HG03354 (cell line): ENCODE measurements around the gene ANKHD1.
A peak's percentile ranks its signal among the peaks of the same experiment; 100 is the strongest.

Source experiments
- ATAC-seq: cut with Tn5 transposase; IDR thresholded peaks from one replicate; pipeline ENCODE4 v1.9.1; 2021; ENCODE audit warnings: mild to moderate bottlenecking; ENCODE audit not compliant: unreplicated experiment, poor library complexity, severe bottlenecking

ANKHD1 gene

DNA sequence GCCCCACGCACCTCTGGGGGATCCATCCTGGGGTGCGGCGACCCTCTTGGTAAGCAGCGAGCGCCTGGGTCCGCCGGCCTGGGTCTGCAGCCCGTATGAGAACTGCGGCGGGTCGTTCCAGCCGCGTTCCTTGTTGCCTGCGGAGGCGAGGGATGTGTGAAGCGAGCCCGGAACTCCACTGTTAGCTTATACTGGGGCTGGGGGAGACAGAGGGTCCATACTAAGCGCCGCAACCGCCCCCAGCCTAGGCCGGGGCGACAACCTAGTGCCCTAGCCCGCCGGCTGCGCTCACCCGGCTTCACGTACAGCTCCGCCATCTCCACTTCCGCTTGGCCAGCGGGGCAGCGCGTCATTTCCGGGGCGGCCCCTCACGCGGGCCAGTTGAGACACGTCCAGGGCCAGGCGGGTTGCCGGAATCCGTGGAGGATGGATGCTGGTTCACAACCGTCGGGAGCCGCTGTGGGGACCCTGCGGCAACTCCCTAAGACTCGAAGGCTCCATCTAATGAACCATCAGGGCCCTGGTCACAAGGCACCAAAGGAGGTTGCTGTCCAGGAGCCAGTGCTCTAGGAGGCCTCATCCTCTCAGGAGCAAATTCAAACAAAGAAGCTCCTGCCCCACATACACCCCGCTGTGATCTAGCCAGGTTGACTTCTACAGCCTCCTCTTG, 155.6 kb downstream of the ANKHD1 start, which contains the start of gene SRA1:
SRA1 (minus strand) TSS at position 338 of the 670 bp plus-strand sequence; CDS start at position 317, 21 bp downstream.
- ATAC-seq: peak; percentile 98

DNA sequence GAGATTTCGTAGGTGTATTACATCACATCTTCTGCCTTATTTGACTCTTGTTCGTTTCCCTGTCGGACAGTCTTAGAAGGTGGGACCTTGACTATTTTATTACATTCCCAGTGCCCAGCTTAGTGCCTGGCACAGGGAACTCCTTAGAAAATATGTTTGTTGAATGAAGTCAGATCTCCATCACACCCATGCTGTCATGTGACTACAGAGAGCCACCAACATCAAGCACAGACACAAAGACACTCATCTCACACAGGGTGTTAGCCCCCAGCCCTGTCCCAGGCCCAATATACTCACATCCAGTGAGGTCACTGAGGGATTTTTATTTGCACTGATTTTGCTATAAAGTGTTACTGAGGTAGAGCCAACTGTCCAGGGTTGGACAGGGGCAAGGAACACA, 156.3 kb downstream of the ANKHD1 start:
- no peak for ATAC-seq

DNA sequence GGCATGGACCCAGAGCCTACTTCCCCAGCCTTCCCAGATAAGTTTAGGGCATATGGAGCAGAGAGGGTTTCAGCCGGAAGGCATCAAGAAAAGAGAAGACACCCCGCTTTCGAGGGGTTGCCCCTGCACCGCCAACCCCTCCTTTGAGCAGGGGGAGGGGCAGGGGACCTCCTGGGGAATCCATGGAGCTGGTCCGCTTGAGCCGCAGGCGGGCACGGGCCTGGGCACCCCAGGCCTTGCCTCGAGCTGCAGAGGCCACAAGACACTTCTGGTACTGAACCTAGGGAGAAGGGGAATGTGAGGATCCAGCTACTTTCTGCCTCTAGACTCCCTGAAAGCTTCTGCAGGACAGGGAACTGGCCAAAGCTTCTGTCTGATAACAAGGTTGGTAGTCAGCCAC, 156.9 kb downstream of the ANKHD1 start:
- no peak for ATAC-seq

DNA sequence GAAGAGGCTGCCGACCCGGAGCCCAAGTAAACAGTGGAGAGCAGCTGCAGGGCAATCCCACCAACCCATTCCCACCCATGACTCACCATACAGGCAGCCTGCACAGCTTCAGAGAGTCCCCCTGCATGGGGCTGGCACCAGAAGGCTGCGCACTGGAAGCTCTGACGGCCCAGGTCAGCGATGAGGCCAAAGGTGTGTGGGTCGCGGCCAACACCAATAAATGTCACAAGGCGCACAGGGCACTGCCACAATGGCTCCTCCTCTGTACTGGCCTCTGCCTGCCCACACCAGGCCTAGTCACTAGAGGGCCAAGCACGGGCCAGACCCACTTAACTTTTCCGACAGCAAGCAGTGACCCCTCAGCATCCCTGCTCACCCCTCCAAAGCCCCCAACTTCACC, 158.6 kb downstream of the ANKHD1 start:
- ATAC-seq: no peak

DNA sequence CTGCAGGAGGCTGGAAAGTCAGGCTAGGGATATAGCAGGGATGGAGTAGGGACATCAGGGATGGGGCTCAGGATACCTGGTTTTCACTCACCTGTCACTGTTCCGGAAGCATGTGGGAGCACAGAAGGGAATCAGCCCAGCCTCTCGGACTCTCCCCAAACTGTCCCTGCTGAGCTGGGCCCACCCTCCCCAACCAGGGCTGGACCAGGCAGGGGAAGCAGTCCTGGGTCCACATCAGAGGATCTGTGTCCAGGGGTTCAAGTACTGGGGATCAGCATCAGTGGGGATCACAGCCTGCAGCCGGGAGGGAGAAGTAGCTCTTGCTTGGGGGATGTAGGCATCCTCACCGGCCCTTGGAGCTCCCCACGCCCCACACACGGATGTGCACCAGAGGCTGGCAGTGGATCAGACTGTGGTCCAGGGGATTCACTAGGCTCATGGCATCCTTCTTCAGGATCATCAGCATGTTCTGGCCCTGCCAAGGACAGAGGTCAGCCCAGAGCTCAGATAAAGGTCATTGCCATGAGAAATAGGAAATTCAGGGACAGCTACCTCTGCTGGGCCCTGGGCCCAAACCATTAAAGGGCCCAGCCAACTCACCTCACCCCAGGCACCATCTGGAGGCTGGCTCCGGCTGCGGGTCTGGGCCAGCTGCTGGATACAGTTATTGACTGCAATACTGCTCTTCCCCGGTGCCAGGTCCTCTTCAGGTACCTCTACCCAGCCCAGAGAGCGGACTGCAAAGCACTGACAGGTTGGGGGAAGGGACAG, 160.3 kb downstream of the ANKHD1 start:
- ATAC-seq: no peak

DNA sequence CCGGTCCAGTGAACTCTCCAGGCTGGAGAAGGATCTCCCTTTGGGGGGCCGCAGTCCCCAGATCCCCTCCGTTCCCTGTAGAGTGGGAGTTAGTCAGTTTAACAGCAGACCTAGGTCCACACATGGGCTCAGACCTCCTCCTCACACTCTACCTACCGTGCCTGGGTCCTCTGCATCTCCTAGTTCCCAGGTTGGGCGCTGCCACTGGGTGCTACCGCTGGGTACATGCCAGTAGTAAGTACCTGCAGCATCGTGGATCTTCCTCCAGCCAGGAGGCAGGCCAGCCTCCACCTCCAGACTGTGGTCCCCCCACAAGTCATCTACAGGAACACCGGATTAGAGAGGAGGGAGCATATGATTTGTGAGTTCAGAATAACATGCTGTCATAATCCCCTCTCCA, 162.0 kb downstream of the ANKHD1 start:
- no peak for ATAC-seq

DNA sequence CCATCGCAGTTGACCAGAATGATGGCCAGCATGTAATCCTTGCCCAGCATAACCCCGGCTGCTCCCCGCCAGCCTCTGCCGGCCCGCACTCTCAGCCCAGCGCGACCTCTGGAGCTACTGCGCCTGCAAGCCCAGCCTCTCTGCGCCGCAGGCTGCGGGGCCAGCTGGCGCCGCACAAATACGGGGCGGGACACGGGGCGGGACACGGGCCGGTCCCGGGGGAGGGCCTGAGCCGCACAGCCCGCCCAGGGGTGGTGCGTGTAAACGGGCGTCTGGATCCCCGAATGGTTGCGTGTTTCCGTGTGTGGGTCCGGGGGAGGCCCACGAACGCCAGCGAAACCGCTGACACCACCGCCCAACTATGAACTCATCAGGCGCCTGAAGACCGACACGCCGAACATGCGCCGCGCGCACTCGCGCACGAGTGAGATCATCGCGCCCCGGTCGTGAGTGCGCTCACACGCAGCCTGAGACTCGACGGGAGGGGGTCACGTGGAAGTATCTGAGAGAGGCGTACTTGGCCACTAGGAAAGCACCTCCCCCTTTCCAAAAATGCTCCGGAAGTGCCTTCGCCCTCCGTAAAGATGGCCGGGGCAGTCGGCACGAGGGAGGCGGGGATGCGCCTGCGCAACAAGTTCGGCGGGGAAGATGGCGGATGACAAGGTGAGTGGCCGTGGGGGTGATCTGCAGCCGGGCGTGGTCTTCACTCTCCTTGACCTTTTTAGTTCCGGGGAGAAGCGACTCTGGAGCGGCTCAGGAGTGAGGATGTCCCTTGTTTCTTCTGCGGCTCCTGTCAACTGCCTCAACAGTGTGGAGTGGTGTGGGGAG, 162.8 kb downstream of the ANKHD1 start, which contains the start of the genes APBB3 and SLC35A4:
APBB3 (minus strand) TSS at position 403 of the 828 bp plus-strand sequence; CDS start at position 50, 353 bp downstream.
SLC35A4 (plus strand) TSS at position 633 of the 828 bp plus-strand sequence. CDS start 2,342 bp downstream, outside the sequence.
- peak; percentile 93 for ATAC-seq

DNA sequence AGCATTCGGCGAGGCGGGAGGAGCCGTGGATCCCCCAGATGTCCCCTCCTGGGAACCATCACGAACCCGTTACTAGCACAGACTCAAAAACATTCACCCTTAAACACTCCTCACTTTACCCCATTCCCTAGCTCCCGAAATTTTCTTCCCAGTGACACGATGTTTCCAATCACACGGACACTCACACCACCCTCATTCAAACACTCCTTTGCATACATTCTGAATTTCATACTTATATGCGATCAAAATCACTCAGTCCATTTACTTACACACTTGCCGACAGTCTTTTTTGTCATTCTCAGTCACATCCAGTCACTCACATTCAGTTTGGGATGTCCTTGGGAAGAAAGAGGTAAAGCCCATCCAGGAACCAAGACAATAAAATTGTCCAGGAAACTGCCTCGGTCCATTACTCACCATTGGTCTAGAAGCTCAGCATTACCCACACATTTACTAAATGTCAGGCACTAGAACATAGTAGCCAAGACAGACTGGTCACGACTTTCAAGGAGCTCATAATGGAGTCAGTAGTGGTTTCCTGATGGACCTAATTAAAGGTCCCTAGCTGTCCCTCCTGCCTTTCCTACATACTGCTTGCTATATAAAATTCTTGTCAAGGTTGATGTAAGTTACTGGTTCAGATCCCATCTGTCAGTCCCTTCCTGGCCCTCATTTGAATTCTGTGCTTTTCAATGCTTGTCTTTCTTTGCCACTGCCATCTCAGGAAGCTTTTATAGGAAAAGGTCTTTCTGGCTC, 163.6 kb downstream of the ANKHD1 start:
- peak; percentile 9 for ATAC-seq

DNA sequence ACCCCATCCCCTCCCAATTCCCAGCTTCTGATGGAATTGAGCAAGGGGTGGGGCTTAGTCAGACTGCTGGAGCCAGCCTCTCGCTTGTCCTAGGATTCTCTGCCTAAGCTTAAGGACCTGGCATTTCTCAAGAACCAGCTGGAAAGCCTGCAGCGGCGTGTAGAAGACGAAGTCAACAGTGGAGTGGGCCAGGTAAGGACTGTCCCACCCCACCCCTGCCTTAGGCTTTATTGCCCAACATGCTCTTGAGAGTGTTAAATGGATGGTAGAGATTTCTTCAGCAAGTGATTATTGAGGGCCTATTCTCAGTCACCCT, 164.1 kb downstream of the ANKHD1 start:
- ATAC-seq: no peak

DNA sequence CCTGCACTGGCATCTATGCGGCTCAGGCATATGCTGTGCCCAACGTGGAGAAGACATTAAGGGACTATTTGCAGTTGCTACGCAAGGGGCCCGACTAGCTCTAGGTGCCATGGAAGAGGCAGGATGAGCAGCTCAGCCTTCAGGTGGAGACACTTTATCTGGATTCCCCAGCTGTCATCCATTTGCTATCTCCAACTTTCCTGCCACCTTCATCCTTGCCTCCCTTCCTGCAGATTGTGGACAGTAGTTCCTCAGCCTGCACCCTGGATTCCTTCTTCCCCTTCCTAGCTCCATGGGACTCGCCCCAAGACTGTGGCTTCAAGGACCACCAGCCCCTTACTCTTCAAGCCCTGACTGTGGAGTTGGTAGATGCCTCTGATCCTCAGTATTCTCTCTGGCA, 165.0 kb downstream of the ANKHD1 start:
- no peak for ATAC-seq

DNA sequence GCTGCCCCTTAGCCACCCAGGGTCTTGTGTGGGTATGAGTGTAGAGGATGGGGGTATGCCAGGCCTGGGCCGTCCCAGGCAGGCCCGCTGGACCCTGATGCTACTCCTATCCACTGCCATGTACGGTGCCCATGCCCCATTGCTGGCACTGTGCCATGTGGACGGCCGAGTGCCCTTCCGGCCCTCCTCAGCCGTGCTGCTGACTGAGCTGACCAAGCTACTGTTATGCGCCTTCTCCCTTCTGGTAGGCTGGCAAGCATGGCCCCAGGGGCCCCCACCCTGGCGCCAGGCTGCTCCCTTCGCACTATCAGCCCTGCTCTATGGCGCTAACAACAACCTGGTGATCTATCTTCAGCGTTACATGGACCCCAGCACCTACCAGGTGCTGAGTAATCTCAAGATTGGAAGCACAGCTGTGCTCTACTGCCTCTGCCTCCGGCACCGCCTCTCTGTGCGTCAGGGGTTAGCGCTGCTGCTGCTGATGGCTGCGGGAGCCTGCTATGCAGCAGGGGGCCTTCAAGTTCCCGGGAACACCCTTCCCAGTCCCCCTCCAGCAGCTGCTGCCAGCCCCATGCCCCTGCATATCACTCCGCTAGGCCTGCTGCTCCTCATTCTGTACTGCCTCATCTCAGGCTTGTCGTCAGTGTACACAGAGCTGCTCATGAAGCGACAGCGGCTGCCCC, 165.6 kb downstream of the ANKHD1 start:
- no peak for ATAC-seq

DNA sequence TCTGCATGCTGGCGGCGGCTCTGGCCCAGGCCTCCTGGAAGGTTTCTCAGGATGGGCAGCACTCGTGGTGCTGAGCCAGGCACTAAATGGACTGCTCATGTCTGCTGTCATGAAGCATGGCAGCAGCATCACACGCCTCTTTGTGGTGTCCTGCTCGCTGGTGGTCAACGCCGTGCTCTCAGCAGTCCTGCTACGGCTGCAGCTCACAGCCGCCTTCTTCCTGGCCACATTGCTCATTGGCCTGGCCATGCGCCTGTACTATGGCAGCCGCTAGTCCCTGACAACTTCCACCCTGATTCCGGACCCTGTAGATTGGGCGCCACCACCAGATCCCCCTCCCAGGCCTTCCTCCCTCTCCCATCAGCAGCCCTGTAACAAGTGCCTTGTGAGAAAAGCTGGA, 166.2 kb downstream of the ANKHD1 start:
- no peak for ATAC-seq

DNA sequence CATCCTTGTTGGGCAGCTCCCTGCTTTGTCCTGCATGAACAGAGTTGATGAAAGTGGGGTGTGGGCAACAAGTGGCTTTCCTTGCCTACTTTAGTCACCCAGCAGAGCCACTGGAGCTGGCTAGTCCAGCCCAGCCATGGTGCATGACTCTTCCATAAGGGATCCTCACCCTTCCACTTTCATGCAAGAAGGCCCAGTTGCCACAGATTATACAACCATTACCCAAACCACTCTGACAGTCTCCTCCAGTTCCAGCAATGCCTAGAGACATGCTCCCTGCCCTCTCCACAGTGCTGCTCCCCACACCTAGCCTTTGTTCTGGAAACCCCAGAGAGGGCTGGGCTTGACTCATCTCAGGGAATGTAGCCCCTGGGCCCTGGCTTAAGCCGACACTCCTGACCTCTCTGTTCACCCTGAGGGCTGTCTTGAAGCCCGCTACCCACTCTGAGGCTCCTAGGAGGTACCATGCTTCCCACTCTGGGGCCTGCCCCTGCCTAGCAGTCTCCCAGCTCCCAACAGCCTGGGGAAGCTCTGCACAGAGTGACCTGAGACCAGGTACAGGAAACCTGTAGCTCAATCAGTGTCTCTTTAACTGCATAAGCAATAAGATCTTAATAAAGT, 166.9 kb downstream of the ANKHD1 start:
- ATAC-seq: no peak

DNA sequence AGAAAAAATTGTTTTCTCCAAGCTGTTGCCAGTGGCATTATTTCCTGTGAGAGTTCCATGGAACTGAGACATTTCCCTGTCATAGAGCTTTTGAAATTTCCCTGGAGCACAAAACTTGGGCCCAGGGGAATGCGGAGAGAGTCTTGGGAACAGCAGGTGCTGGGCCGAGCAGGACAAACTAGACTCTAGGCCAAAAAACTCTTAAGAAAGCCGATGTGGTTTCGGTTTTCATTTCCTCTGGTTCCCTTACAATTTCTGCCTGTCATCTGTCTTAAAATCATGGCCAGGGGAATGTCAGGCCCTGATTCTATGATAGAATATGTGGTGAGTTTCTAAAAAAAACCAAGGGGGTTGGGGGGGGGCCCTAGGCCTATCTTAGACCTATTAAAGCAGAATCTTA, 167.6 kb downstream of the ANKHD1 start:
- peak; percentile 27 for ATAC-seq

DNA sequence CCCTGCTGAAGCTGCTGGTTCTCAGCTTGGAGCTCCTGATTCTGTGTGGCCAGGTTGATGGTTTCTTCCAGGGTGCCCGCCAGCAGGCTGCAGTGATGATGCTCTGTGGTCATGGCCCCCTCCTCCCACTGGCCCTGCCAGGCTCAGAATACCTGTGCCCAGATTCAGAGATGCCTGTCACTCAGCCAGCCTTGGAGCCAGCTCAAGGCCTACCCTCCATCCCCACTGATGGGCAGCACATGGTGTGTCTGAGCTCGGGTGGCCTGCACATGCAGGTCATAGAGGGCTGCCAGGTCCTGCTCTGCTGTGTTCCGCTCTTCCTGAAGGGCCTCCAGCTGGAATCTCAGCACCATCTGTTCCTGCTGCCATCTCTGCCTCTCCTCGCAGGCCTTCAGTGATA, 168.4 kb downstream of the ANKHD1 start:
- no peak for ATAC-seq

DNA sequence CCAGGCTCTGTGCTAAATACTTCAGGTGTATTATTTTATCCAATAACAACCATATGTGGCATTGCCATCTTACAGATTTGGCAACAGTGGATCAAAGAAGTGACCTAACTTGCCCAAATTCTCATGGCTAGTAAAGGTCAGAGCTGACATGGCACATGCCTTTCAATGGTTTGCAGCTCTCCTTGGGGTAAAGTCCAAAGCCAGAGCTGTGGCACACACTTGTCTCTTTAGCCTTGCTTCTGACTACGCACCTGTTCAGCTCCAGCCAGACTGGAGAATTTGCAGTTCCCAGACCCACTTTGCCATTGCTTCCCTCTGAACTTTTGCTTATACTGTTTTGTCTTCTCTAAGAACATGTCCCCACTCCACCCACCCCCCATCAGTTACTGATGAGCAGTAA, 168.9 kb downstream of the ANKHD1 start:
- no peak for ATAC-seq

DNA sequence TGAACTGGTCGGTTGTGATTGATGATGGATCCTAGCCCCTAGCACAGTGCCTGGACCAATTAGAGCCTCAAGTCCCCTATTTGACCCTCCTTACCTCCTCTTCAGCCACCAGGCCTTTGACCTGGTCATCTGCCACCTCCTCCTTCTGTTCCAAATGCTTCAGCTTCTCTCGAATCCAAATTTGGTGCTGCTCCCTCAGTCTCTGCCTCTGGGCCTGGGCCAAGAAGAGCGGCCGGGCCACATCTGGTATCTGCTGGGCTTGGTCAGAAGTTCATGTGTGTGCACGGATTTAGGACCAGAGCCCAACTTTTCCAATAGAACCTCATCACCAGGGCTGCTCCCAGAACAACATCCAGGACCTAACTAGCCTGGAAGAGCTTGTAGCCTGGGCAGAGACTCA, 169.5 kb downstream of the ANKHD1 start:
- no peak for ATAC-seq

DNA sequence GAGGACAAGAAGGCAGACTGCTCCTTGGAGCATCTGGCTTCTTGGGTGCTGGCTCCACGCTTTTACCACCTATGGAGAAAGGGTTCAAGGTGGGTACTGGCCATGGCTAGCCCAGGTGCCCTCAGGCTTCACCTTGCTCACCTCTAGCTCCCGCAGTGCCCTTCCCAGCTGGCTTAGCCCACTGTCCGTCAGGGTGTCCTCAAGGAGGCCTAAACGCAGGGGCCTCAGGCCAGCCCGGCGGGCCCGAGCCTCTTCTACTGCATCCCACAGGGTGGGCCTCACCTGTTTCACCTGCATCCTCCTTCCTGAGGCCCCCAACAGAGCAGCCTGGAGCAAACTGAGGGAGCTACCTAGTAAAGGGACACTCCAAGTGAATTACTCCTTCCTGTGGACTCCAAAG, 172.1 kb downstream of the ANKHD1 start:
- ATAC-seq: no peak

DNA sequence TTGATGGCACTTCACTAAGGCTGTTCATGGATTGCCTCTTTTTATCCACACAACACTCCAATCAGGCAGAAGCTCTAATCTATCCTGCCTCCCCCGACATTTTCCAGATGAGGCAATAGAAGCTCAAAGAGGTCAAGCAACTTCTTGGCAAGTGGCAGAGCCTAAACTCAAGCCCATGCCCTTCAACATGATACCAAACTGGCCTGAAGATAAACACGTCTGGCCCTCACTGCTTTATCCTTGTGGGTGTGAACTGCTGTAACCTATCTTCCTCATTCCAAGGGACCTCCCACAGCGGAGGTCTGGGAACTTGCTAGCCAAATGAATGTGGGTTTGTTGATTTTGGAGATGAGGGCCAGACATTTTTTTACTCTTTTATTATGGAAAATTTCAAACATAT, 172.5 kb downstream of the ANKHD1 start:
- no peak for ATAC-seq
